GM18909 (cell line): ENCODE measurements around the gene CBFA2T2.
A peak's percentile ranks its signal among the peaks of the same experiment; 100 is the strongest.
"Not testable (repeated sequence)": the region's sequence is repeated elsewhere in the genome, so short reads cannot be mapped to it uniquely, and the experiment has no call there.

ENCODE experiments used
- ATAC-seq: cut with Tn5 transposase; IDR thresholded peaks from one replicate; pipeline ENCODE4 v1.9.1; 2021; ENCODE audit warnings: mild to moderate bottlenecking; ENCODE audit not compliant: unreplicated experiment, poor library complexity

The CBFA2T2 gene

GRCh38 chr20:33606118-33606771 lies 116.3 kb downstream of the CBFA2T2 start:
- peak; percentile 60 for ATAC-seq

GRCh38 chr20:33609504-33609903 lies 119.6 kb downstream of the CBFA2T2 start:
- ATAC-seq: no peak

GRCh38 chr20:33611106-33611505 lies 121.2 kb downstream of the CBFA2T2 start:
- ATAC-seq: no peak

- no peak for ATAC-seq
Measured at GRCh38 chr20:33612001-33612400, 122.1 kb downstream of the CBFA2T2 start.

GRCh38 chr20:33621717-33622400 lies 132.0 kb downstream of the CBFA2T2 start:
- no peak for ATAC-seq

- no peak for ATAC-seq
Measured at GRCh38 chr20:33622705-33623365, 132.9 kb downstream of the CBFA2T2 start.

GRCh38 chr20:33624399-33624798 lies 134.5 kb downstream of the CBFA2T2 start:
- no peak for ATAC-seq

GRCh38 chr20:33626190-33626589 lies 136.3 kb downstream of the CBFA2T2 start:
- no peak for ATAC-seq

- no peak for ATAC-seq
Measured at GRCh38 chr20:33627577-33628216, 137.8 kb downstream of the CBFA2T2 start.

- ATAC-seq: no peak
Measured at GRCh38 chr20:33629533-33629932, 139.6 kb downstream of the CBFA2T2 start.

GRCh38 chr20:33629979-33630378 lies 140.1 kb downstream of the CBFA2T2 start:
- no peak for ATAC-seq

GRCh38 chr20:33630507-33630906 lies 140.6 kb downstream of the CBFA2T2 start:
- no peak for ATAC-seq

- ATAC-seq: not testable (repeated sequence)
Measured at GRCh38 chr20:33631910-33632309, 142.0 kb downstream of the CBFA2T2 start.

- ATAC-seq: no peak
Measured at GRCh38 chr20:33635341-33635740, 145.4 kb downstream of the CBFA2T2 start.

GRCh38 chr20:33636776-33637175 lies 146.9 kb downstream of the CBFA2T2 start:
- no peak for ATAC-seq

GRCh38 chr20:33640287-33640686 lies 150.4 kb downstream of the CBFA2T2 start:
- no peak for ATAC-seq

GRCh38 chr20:33644313-33645071 lies 154.6 kb downstream of the CBFA2T2 start:
- ATAC-seq: no peak

GRCh38 chr20:33645072-33645358 lies 155.1 kb downstream of the CBFA2T2 start:
- no peak for ATAC-seq

GRCh38 chr20:33645396-33645795 lies 155.5 kb downstream of the CBFA2T2 start:
- no peak for ATAC-seq

- no peak for ATAC-seq
Measured at GRCh38 chr20:33646191-33646590, 156.3 kb downstream of the CBFA2T2 start.
